Esophagus squamous epithelium (tissue), 5 donors: Measurements from ENCODE around the gene SRC. TPM values are rescaled to one million over a fixed set of nuclear protein-coding genes. Genes with fewer than 3 reads are reported as not detected.

Source experiments
- DNase-seq: peaks from one replicate; lab custom pipeline; 2025; lab: John Stamatoyannopoulos, UW
- H3K27ac ChIP-seq, 4 donors: fragments of 200-600 bp; sonication (generic); one replicate each; pipeline ENCODE4 v1.5.1; 2016 to 2019; ENCODE audit warnings: mild to moderate bottlenecking in 1 of 4
- H3K27me3 ChIP-seq, 4 donors: fragments of 200-600 bp; sonication (generic); 1 replicate in 3 of 4; 2 replicates in 1 of 4; pipeline versions ENCODE4 v1.5.1 to v1.6.0; 2017 to 2021; ENCODE audit warnings: antibody characterized with exemption in 1 of 4
- H3K36me3 ChIP-seq, 3 donors: fragments of 200-600 bp; sonication (generic); one replicate each; pipeline ENCODE4 v1.5.1; 2016 to 2019
- H3K4me1 ChIP-seq, 3 donors: fragments of 200-600 bp; sonication (generic); one replicate each; pipeline ENCODE4 v1.5.1; 2017 to 2019
- H3K4me3 ChIP-seq, 4 donors: fragments of 200-600 bp; sonication (generic); 1 replicate in 3 of 4; 2 replicates in 1 of 4; pipeline ENCODE4 v1.5.1; 2016 to 2019; ENCODE audit warnings: mild to moderate bottlenecking in 2 of 4, moderate library complexity in 1 of 4
- H3K9me3 ChIP-seq, 3 donors: fragments of 200-600 bp; sonication (generic); one replicate each; pipeline ENCODE4 v1.5.1; 2016 to 2019
- CTCF ChIP-seq, 6 experiments: fragments of 450-650 bp in 4 of 6; fragments of 200-600 bp in 2 of 6; sonication (generic) in 2 of 6; IDR thresholded peaks; one replicate each; pipeline ENCODE4 v1.5.1; 2016 to 2019; ENCODE audit warnings: antibody characterized with exemption in 6 of 6, mild to moderate bottlenecking in 4 of 6, moderate library complexity in 4 of 6
- POLR2A ChIP-seq, 4 donors: fragments of 450-650 bp; IDR thresholded peaks; one replicate each; pipeline ENCODE4 v1.6.1; 2017; ENCODE audit warnings: antibody characterized with exemption in 4 of 4, mild to moderate bottlenecking in 4 of 4, moderate library complexity in 3 of 4
- WGBS, 2 donors: methylation state at CpG; one replicate each; pipeline ENCODE4 v1.1.5; 2018; 5-methylcytosine and 5-hydroxymethylcytosine counted together
- intact Hi-C: fragments of 100-400 bp; cut with DNase I; formaldehyde crosslinking; loops from one replicate; pipeline ENCODE4 v1.15.0; 2022
- total RNA-seq, 4 donors: library from RNA; depleted of rRNA; stranded (reverse); fragments of >200 nt; gene quantifications; one replicate each; pipeline ENCODE4 v1.1.0, GENCODE V29; 2016
- donor health status: DM: yes; HTN: yes; CAD: no.

SRC gene
- total RNA-seq, 4 donors from 2014 or later, result 32.4 to 46.5 (median 39.0) TPM

GRCh38 chr20:37389241-37389747, 43.4 kb downstream of the SRC start:
- TF ChIP-seq POLR2A (IDR thresholded peaks at IDR 0.05) (no peak), CTCF (IDR thresholded peaks at IDR 0.05) (no peak)
- Histone ChIP-seq H3K27me3 (peaks cover 0 to 4% (median 0%) of the 10 kb centered on the region in 4 donors), H3K4me3 (no peak overlapping the region), H3K27ac (no peak overlapping the region), H3K36me3 (peaks cover 15 to 97% (median 24%) of the 10 kb centered on the region in 3 donors), H3K4me1 (peaks cover 3 to 23% (median 3%) of the 10 kb centered on the region in 3 donors), H3K9me3 (no peaks in the 10 kb centered on the region)
- intact Hi-C loops, result loop anchor here (10.0 kb wide), 2 partner anchors 136 to 194 kb away; partner anchors contain the start of genes BLCAP and NNAT
- WGBS, 2 donors, result 78% methylated on average over 8 of the region's 12 CpGs; no CpG with 5 or more reads in 1 of the 2 donors
- DNase-seq, result no peak

- no peak for DNase-seq
- H3K4me3 ChIP-seq, result no peak overlapping the region
- H3K4me1 ChIP-seq, result peaks cover 0 to 23% (median 4%) of the 10 kb centered on the region in 3 donors
- no peak overlapping the region for H3K27ac ChIP-seq
- 91 to 93% methylated on average over 3 to 4 of the region's 6 CpGs for WGBS, 2 donors
- no peaks in the 10 kb centered on the region for H3K9me3 ChIP-seq
- H3K27me3 ChIP-seq, result peaks cover 0 to 4% (median 0%) of the 10 kb centered on the region in 4 donors
- TF ChIP-seq POLR2A (IDR thresholded peaks at IDR 0.05) (no peak), CTCF (IDR thresholded peaks at IDR 0.05) (no peak)
- H3K36me3 ChIP-seq, result peaks cover 15 to 100% (median 22%) of the 10 kb centered on the region in 3 donors
- intact Hi-C loops, result loop anchor here (10.0 kb wide), 2 partner anchors 135 to 195 kb away; partner anchors contain the start of genes BLCAP and NNAT
Measured at GRCh38 chr20:37389844-37390275, 43.9 kb downstream of the SRC start.

- DNase-seq, result no peak
- peaks cover 15 to 100% (median 16%) of the 10 kb centered on the region in 3 donors for H3K36me3 ChIP-seq
- WGBS, 2 donors, result 90 to 97% methylated on average over 6 to 8 of the region's 9 CpGs
Measured at GRCh38 chr20:37390503-37390890, 44.6 kb downstream of the SRC start.

GRCh38 chr20:37390891-37391525, 45.1 kb downstream of the SRC start:
- intact Hi-C loops, result no loop called here
- Histone ChIP-seq H3K36me3 (peaks cover 12 to 100% (median 13%) of the 10 kb centered on the region in 3 donors), H3K27me3 (no peaks in the 10 kb centered on the region), H3K4me1 (peaks cover 0 to 31% (median 5%) of the 10 kb centered on the region in 3 donors), H3K4me3 (no peak overlapping the region), H3K27ac (no peak overlapping the region), H3K9me3 (no peaks in the 10 kb centered on the region)
- WGBS, 2 donors, result 65 to 78% methylated on average over 5 to 8 of the region's 12 CpGs
- DNase-seq, result no peak
- no peak for TF ChIP-seq POLR2A (IDR thresholded peaks at IDR 0.05)
- TF ChIP-seq CTCF (IDR thresholded peaks at IDR 0.05), result no peak

More at GRCh38 chr20:37390503-37390890, 44.6 kb downstream of the SRC start:
- Histone ChIP-seq H3K27me3 (peaks cover 0 to 3% (median 0%) of the 10 kb centered on the region in 4 donors), H3K4me3 (no peak overlapping the region), H3K27ac (no peak overlapping the region), H3K4me1 (peaks cover 0 to 26% (median 5%) of the 10 kb centered on the region in 3 donors), H3K9me3 (no peaks in the 10 kb centered on the region)
- intact Hi-C loops, result no loop called here
- no peak for TF ChIP-seq POLR2A (IDR thresholded peaks at IDR 0.05)
- TF ChIP-seq CTCF (IDR thresholded peaks at IDR 0.05), result no peak
